Activated naive CD8-positive, alpha-beta T cell treated with anti-CD3 and anti-CD28 coated beads, Interleukin-2, amount 50 U/mL, for 24 hours (primary cell): ENCODE results near the gene DMXL1.
"Not testable (repeated sequence)": the region's sequence is repeated elsewhere in the genome, so short reads cannot be mapped to it uniquely, and the experiment has no call there.

Experiments
- ATAC-seq: fragments of 150-1000 bp; cut with Tn5 transposase; one replicate; pipeline ENCODE4 v1.10.0; 2021
- DNase-seq: peaks from one replicate; pipeline ENCODE4 v3.0.0; 2021
- H3K27ac Mint-ChIP-seq: one replicate; pipeline ENCODE4 v1.8.0; 2021; ENCODE audit warnings: mild to moderate bottlenecking, mixed read lengths
- H3K27me3 Mint-ChIP-seq: one replicate; pipeline ENCODE4 v1.8.0; 2021; ENCODE audit warnings: mixed read lengths
- H3K36me3 Mint-ChIP-seq: one replicate; pipeline ENCODE4 v1.8.0; 2021; ENCODE audit warnings: low read depth, mixed read lengths
- H3K4me1 Mint-ChIP-seq: one replicate; pipeline ENCODE4 v1.8.0; 2021; ENCODE audit warnings: mixed read lengths
- H3K4me3 Mint-ChIP-seq: one replicate; pipeline ENCODE4 v1.8.0; 2021; ENCODE audit warnings: mild to moderate bottlenecking, moderate library complexity, mixed read lengths
- H3K9me3 Mint-ChIP-seq: one replicate; pipeline ENCODE4 v1.8.0; 2021; ENCODE audit warnings: mixed read lengths

The DMXL1 gene

GRCh38 chr5:119179857-119180641 lies 109.2 kb downstream of the DMXL1 start:
- no peaks in the 10 kb centered on the region for H3K9me3 Mint-ChIP-seq
- H3K27ac Mint-ChIP-seq, result no peak overlapping the region
- H3K36me3 Mint-ChIP-seq, result peaks cover 8% of the 10 kb centered on the region
- H3K4me3 Mint-ChIP-seq, result no peak overlapping the region
- peaks cover 3% of the 10 kb centered on the region for H3K4me1 Mint-ChIP-seq
- DNase-seq, result no peak
- H3K27me3 Mint-ChIP-seq, result no peaks in the 10 kb centered on the region
- ATAC-seq, result no peak

- not testable (repeated sequence) for H3K9me3 Mint-ChIP-seq, ATAC-seq, DNase-seq, H3K27me3 Mint-ChIP-seq, H3K36me3 Mint-ChIP-seq, H3K27ac Mint-ChIP-seq, H3K4me3 Mint-ChIP-seq
- peaks cover 14% of the 10 kb centered on the region for H3K4me1 Mint-ChIP-seq
These were observed 114.6 kb downstream of the DMXL1 start for GRCh38 chr5:119185512-119185911.

DNA sequence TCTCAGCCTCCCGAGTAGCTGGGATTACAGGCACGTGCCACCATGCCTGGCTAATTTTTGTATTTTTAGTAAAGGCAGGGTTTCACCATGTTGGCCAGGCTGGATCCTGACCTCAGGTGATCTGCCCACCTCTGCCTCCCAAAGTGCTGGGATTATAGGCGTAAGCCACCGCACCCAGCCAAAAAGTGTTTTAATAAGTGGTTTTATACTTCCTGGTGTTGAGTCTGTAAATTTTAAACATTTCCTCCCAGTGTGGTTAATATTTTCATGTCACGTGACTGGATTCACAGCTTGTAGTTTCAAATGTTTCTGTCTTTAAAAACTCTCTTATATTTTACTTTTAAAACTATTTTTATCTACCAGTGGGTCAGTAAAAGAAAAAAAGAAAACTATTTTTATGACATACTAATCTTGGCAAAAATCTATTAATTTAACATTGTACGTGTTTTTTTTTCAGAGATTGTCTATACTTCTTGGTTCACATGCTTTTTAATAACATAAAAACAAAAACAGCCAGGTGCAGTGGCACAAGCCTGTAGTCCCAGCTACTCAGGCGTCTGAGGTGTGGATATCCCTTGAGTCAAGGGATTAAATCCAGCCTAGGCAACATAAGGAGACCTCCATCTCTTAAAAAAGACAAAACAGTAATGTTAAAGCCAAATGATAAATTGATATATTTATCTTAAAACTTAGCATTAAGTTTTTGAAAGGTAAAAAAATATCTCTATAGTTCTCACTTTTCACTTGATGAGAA lies 117.1 kb downstream of the DMXL1 start:
- no peak overlapping the region for H3K27ac Mint-ChIP-seq
- H3K9me3 Mint-ChIP-seq, result no peaks in the 10 kb centered on the region
- DNase-seq (no peak), ATAC-seq (no peak)
- no peaks in the 10 kb centered on the region for H3K27me3 Mint-ChIP-seq
- H3K36me3 Mint-ChIP-seq, result peaks cover 11% of the 10 kb centered on the region
- H3K4me3 Mint-ChIP-seq, result no peak overlapping the region
- peaks cover 14% of the 10 kb centered on the region for H3K4me1 Mint-ChIP-seq

DNA sequence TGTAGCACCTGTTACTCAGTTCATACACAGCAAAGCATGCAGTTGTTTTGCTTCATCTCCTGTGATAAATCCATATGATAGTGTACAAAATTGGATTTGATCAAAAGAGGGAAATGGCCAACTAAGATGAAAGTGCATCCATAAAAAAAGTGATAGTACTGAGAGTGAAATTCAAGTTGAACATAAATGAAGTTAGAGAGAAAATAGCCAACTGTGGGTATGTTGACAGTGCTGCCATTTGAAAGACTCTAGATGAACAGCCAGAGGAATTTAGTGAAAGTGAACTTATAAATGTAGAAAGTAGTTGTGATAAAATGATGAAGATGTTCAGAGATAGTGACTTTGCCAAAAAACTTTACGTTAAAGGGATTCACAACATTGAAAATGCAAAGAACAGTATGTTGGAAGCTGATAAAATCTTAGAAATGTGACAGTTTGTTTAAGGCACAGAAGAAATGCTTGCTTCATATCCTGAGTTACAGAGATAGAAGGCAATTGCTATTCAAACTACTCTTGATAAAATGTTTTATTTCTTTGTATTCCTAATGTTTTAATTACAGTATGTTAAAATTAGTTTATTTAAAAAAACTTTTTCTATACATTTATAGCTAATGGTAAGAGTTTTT lies 119.7 kb downstream of the DMXL1 start:
- Mint-ChIP-seq H3K27me3 (no peaks in the 10 kb centered on the region), H3K36me3 (peaks cover 19% of the 10 kb centered on the region), H3K4me1 (peaks cover 14% of the 10 kb centered on the region), H3K4me3 (no peak overlapping the region), H3K27ac (no peak overlapping the region), H3K9me3 (no peaks in the 10 kb centered on the region)
- ATAC-seq (no peak), DNase-seq (no peak)

DNA sequence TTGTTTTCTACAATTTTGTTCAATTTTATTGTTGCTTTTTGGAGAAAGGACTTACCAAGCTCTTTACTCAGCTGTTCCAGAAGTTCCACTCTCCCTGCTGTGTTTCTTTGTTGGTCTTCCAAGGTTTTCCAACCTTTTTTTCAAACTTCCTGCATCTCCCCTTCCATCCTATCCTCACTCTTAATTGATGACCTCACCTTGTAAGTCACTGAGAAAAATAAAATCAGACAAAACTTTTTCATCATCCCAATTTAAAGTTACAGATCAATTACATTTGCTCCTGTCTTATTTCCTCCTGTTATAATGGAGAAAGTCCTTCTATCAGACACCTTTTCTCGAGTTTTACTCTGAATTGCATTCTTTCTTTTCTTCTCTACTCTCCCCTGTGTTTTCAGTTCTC lies 121.1 kb downstream of the DMXL1 start:
- Mint-ChIP-seq H3K4me1 (peaks cover 12% of the 10 kb centered on the region), H3K27me3 (no peaks in the 10 kb centered on the region), H3K36me3 (peaks cover 19% of the 10 kb centered on the region), H3K27ac (no peak overlapping the region), H3K4me3 (no peak overlapping the region), H3K9me3 (no peaks in the 10 kb centered on the region)
- DNase-seq (no peak), ATAC-seq (no peak)

DNA sequence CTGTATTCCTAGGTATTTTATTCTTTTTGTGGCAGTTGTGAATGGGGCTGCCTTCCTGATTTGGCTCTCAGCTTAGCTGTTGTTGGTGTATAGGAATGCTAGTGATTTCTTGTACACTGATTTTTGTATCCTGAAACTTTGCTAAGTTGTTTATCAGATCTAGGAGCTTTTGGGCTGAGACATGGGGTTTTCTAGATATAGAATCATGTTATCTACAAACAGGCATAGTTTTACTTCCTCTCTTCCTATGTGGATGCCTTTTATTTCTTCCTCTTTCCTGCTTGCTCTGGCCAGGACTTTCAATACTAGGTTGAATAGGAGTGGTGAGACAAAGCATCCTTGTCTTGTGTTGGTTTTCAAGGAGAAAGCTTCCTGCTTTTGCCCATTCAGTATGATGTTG lies 129.9 kb downstream of the DMXL1 start:
- H3K9me3 Mint-ChIP-seq, result peaks cover 4% of the 10 kb centered on the region
- H3K4me3 Mint-ChIP-seq, result no peak overlapping the region
- no peak overlapping the region for H3K27ac Mint-ChIP-seq
- H3K27me3 Mint-ChIP-seq, result no peaks in the 10 kb centered on the region
- no peak for DNase-seq
- H3K4me1 Mint-ChIP-seq, result peaks cover 8% of the 10 kb centered on the region
- peaks cover 47% of the 10 kb centered on the region for H3K36me3 Mint-ChIP-seq
- ATAC-seq, result no peak

DNA sequence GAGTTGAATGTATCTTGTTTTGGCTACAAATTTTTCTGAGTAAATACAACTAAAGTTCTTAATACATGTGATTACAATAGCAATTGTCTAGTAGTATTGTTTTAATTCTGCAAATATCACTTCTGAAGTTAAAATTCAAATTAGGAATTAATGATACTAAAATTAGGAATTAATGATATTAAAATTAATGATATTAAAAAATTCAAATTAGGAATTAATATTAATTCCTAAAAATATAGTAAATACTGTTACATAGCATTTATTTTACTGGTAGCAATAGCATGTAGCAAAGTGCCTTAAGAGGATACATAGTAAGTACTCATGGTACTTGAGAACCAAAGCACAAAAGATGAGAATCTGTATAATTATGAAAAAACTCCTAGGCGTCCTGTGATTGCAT lies 136.2 kb downstream of the DMXL1 start:
- Mint-ChIP-seq H3K36me3 (peaks cover 18% of the 10 kb centered on the region), H3K27me3 (no peaks in the 10 kb centered on the region), H3K27ac (no peak overlapping the region), H3K9me3 (peaks cover under 1% of the 10 kb centered on the region), H3K4me3 (no peak overlapping the region), H3K4me1 (peaks cover 7% of the 10 kb centered on the region)
- DNase-seq, result no peak
- no peak for ATAC-seq

DNA sequence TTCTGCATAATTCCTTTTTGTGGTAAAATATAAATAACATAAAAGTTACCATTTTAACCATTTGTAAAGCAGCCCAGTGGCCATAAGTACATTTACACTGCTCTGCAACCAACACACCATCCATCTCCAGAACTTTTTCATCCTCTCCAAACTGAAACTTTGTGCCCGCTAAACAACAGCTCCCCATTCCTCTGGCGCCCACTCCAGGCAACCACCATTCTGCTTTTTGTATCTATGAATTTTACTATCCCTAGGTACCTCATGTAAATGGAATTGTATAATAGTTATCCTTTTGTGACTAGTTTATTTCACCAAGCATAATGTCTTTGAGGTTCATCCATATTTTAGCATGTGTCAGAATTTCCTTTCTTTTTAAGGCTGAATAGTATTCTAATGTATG lies 141.1 kb downstream of the DMXL1 start:
- Mint-ChIP-seq H3K4me1 (peaks cover 8% of the 10 kb centered on the region), H3K9me3 (no peaks in the 10 kb centered on the region), H3K27ac (no peak overlapping the region), H3K4me3 (no peak overlapping the region), H3K36me3 (peaks cover 15% of the 10 kb centered on the region), H3K27me3 (no peaks in the 10 kb centered on the region)
- DNase-seq (no peak), ATAC-seq (no peak)

DNA sequence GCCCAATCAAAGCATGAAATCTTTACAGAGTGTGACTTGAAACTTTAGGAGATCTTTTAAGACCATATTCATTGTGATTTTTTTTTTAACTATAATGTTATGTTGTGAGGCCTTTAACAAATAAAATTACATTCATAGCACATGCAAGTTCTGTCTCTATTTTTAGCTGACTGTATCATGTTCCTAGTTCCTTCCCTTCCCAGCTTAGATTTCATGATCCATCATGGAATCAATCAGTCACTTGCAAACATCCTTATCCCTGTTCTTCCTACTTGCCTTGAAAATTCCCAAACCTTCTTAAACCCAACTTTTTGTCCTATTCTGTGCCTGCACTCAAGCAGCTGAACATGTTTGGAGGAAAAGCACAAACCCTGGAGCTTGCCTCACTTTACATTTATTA lies 141.8 kb downstream of the DMXL1 start:
- H3K36me3 Mint-ChIP-seq, result peaks cover 15% of the 10 kb centered on the region
- no peak overlapping the region for H3K4me3 Mint-ChIP-seq
- DNase-seq, result no peak

DNA sequence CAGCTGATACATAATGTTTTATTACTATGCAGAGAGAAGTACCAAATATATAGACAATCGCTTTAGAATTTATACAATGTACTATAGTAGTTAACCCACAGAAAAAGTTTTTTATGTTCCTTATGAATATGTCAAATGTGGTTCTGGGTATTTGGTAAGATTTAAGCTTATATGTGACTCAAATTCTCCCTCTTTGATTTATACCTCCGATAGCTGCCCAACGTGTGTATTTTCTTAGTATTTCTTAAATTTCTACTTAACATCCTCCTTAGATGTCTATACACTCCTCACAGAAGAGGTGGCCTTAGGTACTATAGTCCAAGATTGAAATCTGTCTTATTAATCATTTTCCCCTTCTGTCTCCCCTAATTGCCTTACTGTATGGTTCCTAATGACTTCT lies 146.3 kb downstream of the DMXL1 start:
- H3K27me3 Mint-ChIP-seq, result no peaks in the 10 kb centered on the region

More for the DNA sequence above, 141.8 kb downstream of the DMXL1 start:
- Mint-ChIP-seq H3K9me3 (no peaks in the 10 kb centered on the region), H3K27ac (no peak overlapping the region), H3K4me1 (peaks cover 10% of the 10 kb centered on the region), H3K27me3 (no peaks in the 10 kb centered on the region)
- no peak for ATAC-seq

DNA sequence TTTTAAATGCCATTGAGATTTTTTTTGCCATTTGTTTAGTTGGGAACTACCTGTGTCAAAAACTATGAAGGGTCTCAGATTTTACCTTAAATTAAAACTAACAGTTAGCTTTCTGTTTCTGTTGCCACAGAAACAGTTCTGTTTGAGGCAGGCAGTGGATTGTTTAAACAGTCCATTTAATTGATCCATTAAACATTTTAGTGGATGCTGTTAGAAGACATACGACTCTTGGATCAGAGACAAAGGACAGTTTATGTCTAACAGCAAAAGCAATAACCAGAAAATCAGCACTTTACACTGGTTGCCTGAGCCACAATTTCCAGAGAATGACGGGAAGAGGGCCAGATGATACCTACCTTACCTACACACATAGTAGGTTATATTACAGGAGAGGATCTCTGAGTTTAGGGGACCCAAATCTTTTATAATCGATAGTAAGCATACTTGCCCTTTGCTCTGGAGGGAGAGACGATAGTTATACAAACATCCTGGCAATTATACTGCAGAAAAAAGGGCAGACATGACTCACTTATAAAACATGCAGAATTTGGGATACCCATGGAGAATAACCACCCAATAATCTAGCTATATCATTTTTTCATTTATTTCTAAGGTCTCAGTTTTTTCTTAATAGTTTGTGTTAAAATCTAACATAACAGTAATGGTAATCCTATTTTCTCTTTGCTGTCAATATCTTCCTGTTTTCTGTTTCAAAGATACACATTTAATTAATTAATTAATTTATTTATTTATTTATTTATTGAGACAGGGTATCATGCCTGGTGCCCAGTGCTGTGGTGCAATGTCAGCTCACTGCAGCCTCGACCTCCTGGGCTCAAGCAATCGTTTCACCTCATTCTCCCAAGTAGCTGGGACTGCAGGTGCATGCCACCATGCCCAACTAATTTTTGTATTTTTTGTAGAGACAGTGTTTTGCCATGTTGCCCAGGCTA lies 148.2 kb downstream of the DMXL1 start:
- DNase-seq (no peak), ATAC-seq (no peak)
- Mint-ChIP-seq H3K9me3 (no peaks in the 10 kb centered on the region), H3K4me1 (peaks cover 3% of the 10 kb centered on the region), H3K27ac (no peak overlapping the region), H3K27me3 (no peaks in the 10 kb centered on the region), H3K36me3 (peaks cover 11% of the 10 kb centered on the region), H3K4me3 (no peak overlapping the region)

More for the DNA sequence above, 146.3 kb downstream of the DMXL1 start:
- ATAC-seq (no peak), DNase-seq (no peak)
- Mint-ChIP-seq H3K36me3 (peaks cover 11% of the 10 kb centered on the region), H3K4me3 (no peak overlapping the region), H3K27ac (no peak overlapping the region), H3K4me1 (peaks cover 3% of the 10 kb centered on the region), H3K9me3 (no peaks in the 10 kb centered on the region)

DNA sequence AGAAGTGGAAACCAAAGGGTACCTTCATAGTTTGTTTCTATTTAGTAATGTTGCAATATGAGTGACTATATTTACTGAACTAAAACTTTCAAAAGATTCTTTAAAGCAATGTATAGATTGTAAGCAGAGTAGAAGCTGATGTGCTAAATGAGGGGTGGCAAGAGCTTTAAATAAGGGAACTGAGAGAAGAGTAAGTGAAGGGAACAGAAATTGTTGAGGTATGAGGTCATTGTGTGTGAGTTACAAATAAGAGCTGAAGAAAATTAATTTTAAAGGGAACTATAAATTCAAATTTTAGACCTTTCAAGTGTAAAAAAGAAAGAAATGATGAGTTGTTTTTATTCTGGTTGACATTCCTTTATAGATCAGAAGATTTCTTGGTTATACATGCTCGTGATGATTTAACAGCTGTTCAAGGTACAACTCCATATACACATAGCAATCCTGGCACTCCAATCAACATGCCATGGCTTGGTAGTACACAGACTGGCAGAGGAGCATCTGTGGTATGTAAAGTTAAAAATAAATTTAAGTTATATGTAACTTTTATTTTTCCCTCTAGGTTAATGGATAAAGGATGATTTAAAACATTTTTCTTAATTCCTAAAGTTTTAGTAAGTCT lies 149.8 kb downstream of the DMXL1 start:
- DNase-seq (no peak), ATAC-seq (no peak)
- H3K9me3 Mint-ChIP-seq, result no peaks in the 10 kb centered on the region
- no peak overlapping the region for H3K27ac Mint-ChIP-seq
- peaks cover 3% of the 10 kb centered on the region for H3K4me1 Mint-ChIP-seq
- H3K4me3 Mint-ChIP-seq, result no peak overlapping the region
- H3K36me3 Mint-ChIP-seq, result peaks cover 11% of the 10 kb centered on the region
- no peaks in the 10 kb centered on the region for H3K27me3 Mint-ChIP-seq

GRCh38 chr5:119221330-119221729 lies 150.4 kb downstream of the DMXL1 start:
- H3K27me3 Mint-ChIP-seq, result no peaks in the 10 kb centered on the region
- DNase-seq (no peak), ATAC-seq (no peak)
- H3K36me3 Mint-ChIP-seq, result peaks cover 11% of the 10 kb centered on the region
- no peak overlapping the region for H3K27ac Mint-ChIP-seq
- no peaks in the 10 kb centered on the region for H3K9me3 Mint-ChIP-seq
- H3K4me3 Mint-ChIP-seq, result no peak overlapping the region
- peaks cover 3% of the 10 kb centered on the region for H3K4me1 Mint-ChIP-seq

DNA sequence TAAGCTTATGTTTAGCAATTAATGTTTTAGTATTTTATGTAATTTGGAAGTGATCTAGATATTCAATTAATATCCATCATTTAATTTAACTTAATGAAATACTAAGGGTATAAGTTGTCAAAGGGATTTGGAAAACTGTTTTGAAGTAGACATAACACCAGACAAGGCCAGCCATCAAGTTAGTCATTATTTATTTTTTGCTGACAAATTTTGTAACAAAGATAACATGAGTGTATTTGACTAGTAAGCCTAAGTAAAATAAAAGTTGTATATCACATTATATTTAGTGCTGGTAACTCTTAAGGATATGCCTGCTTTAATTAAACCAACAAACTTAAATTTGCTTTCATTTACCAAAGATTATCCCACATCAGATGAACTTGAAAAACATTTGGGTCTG lies 159.1 kb downstream of the DMXL1 start:
- H3K4me1 Mint-ChIP-seq, result no peaks in the 10 kb centered on the region
- peaks cover 4% of the 10 kb centered on the region for H3K36me3 Mint-ChIP-seq
- ATAC-seq (no peak), DNase-seq (no peak)
- H3K27me3 Mint-ChIP-seq, result no peaks in the 10 kb centered on the region
- no peak overlapping the region for H3K27ac Mint-ChIP-seq
- no peak overlapping the region for H3K4me3 Mint-ChIP-seq
- no peaks in the 10 kb centered on the region for H3K9me3 Mint-ChIP-seq
